Endothelial cell of umbilical vein (primary cell): ENCODE results near the gene FMNL1. TPM values are rescaled to one million over a fixed set of nuclear protein-coding genes. Genes with fewer than 3 reads are reported as not detected.

Source experiments
- BruUV-seq: library from RNA; stranded (reverse); fragments of 400-500 nt; replicated peaks from 2 replicates; lab custom pipeline; 2021; lab: Mats Ljungman, UMichigan
- CTCF ChIA-PET: fragments of 300-600, 350-600 bp; sonication (Branson Sonifier 250); formaldehyde crosslinking; loops from one replicate; lab custom pipeline; 2021; ENCODE audit warnings: antibody characterized with exemption, inconsistent platforms; lab: Charles Lee
- POLR2A ChIA-PET: fragments of 300-600, 350-600 bp; sonication (Branson Sonifier 250); formaldehyde crosslinking; loops from one replicate; lab custom pipeline; 2021; ENCODE audit warnings: antibody characterized with exemption, inconsistent platforms; lab: Charles Lee
- DNase-seq: peaks from one replicate; pipeline ENCODE4 v3.0.0-alpha.2; 2011; ENCODE audit warnings: low read depth, low spot score
- FAIRE-seq: peaks from 2 replicates; lab custom pipeline; 2011; peaks lifted over from hg19 to GRCh38; lab: Jason Lieb, UNC
- H2AFZ ChIP-seq: 2 replicates; pipeline ENCODE4 v1.6.0; 2012; ENCODE audit warnings: low read depth, low read length, control low read depth, inconsistent platforms
- H3K27ac ChIP-seq: 2 replicates; pipeline ENCODE4 v1.5.1; 2011; ENCODE audit warnings: low read depth, mild to moderate bottlenecking, control low read depth, low read length, moderate library complexity; ENCODE audit not compliant: insufficient read depth
- H3K27me3 ChIP-seq, 2 experiments: 2 replicates each; pipeline versions ENCODE4 v1.6.0 to v1.6.1; 2011; ENCODE audit warnings: low read length in 2 of 2, mixed read lengths in 1 of 2; ENCODE audit not compliant: control insufficient read depth in 2 of 2, insufficient read depth in 2 of 2
- H3K36me3 ChIP-seq, 2 experiments: 2 replicates in 1 of 2; 3 replicates in 1 of 2; pipeline ENCODE4 v1.5.1; 2011; ENCODE audit warnings: low read length in 2 of 2, mild to moderate bottlenecking in 1 of 2, moderate library complexity in 1 of 2; ENCODE audit not compliant: control insufficient read depth in 2 of 2, insufficient read depth in 2 of 2; ENCODE audit errors: extremely low read depth in 1 of 2
- H3K4me1 ChIP-seq: 3 replicates; pipeline ENCODE4 v1.5.1; 2011; ENCODE audit warnings: mild to moderate bottlenecking, low read length; ENCODE audit not compliant: control insufficient read depth, insufficient read depth; ENCODE audit errors: extremely low read depth
- H3K4me2 ChIP-seq: 2 replicates; pipeline ENCODE4 v1.6.1; 2011; ENCODE audit warnings: low read length, control low read depth, mixed read lengths; ENCODE audit not compliant: insufficient read depth
- H3K4me3 ChIP-seq, 3 experiments: fragments of 200-600 bp in 1 of 3; sonication (generic), shearing (Covaris generic) in 1 of 3; replicated peaks in 1 of 3; 2 replicates each; pipeline ENCODE4 v1.5.1; 2011 to 2016; ENCODE audit warnings: control low read depth in 3 of 3, low read length in 3 of 3, mild to moderate bottlenecking in 2 of 3, inconsistent platforms in 1 of 3, low read depth in 1 of 3, moderate library complexity in 1 of 3; ENCODE audit not compliant: insufficient read depth in 1 of 3
- H3K79me2 ChIP-seq: 2 replicates; pipeline ENCODE4 v1.6.0; 2012; ENCODE audit warnings: low read length, inconsistent platforms; ENCODE audit not compliant: control insufficient read depth, insufficient read depth
- H3K9ac ChIP-seq: replicated peaks from 2 replicates; pipeline ENCODE3; 2011; ENCODE audit warnings: low read length, control low read depth; ENCODE audit not compliant: insufficient read depth; ENCODE audit errors: extremely low read depth
- H3K9me1 ChIP-seq: replicated peaks from 3 replicates; pipeline ENCODE4 v1.6.0; 2011; ENCODE audit warnings: mild to moderate bottlenecking, low read length; ENCODE audit not compliant: control insufficient read depth, insufficient read depth; ENCODE audit errors: extremely low read depth
- H3K9me3 ChIP-seq: replicated peaks from 2 replicates; pipeline ENCODE4 v1.5.1; 2012; ENCODE audit warnings: low read length, inconsistent platforms; ENCODE audit not compliant: control insufficient read depth, insufficient read depth
- H4K20me1 ChIP-seq: replicated peaks from 2 replicates; pipeline ENCODE3; 2011; ENCODE audit warnings: mild to moderate bottlenecking, low read length; ENCODE audit not compliant: control insufficient read depth, insufficient read depth; ENCODE audit errors: extremely low read depth
- CTCF ChIP-seq, 2 donors: IDR thresholded peaks; 1 replicate in 1 of 2; 2 replicates in 1 of 2; pipeline ENCODE4 v1.5.1; 2011; ENCODE audit warnings: low read length in 2 of 2, mild to moderate bottlenecking in 2 of 2, moderate library complexity in 2 of 2, control low read depth in 1 of 2, inconsistent platforms in 1 of 2, low read depth in 1 of 2; ENCODE audit not compliant: insufficient read depth in 1 of 2; ENCODE audit errors: extremely low read depth in 1 of 2
- EZH2 ChIP-seq: IDR thresholded peaks from 2 replicates; pipeline ENCODE4 v1.6.1; 2012; ENCODE audit warnings: borderline replicate concordance, low read depth, mild to moderate bottlenecking, moderate library complexity, low read length, inconsistent platforms; ENCODE audit not compliant: severe bottlenecking
- FOS ChIP-seq: IDR thresholded peaks from 2 replicates; pipeline ENCODE4 v1.6.1; 2011; ENCODE audit warnings: mild to moderate bottlenecking, low read length, moderate library complexity, borderline replicate concordance; ENCODE audit not compliant: insufficient read depth
- JUN ChIP-seq: IDR thresholded peaks from 2 replicates; pipeline ENCODE4 v1.6.1; 2011; ENCODE audit warnings: borderline replicate concordance, low read depth; ENCODE audit not compliant: insufficient read length, insufficient read depth
- MAX ChIP-seq: IDR thresholded peaks from 2 replicates; pipeline ENCODE4 v1.6.1; 2011; ENCODE audit not compliant: insufficient read depth, insufficient read length
- MYC ChIP-seq: IDR thresholded peaks from one replicate; pipeline ENCODE4 v1.6.1; 2011; ENCODE audit warnings: mild to moderate bottlenecking, low read depth, low read length
- POLR2A ChIP-seq: IDR thresholded peaks from 2 replicates; pipeline ENCODE4 v1.6.1; 2012; ENCODE audit warnings: low read depth, mild to moderate bottlenecking, control low read depth, low read length
- POLR2AphosphoS5 ChIP-seq: IDR thresholded peaks from 2 replicates; pipeline ENCODE4 v1.6.1; 2012; ENCODE audit warnings: low read depth, mild to moderate bottlenecking, control low read depth, low read length, moderate library complexity; ENCODE audit not compliant: insufficient read depth
- dilution Hi-C: fragments of 300-500 bp; cut with MboI; formaldehyde crosslinking; loops from one replicate; pipeline ENCODE4 v1.15.0; 2019; ENCODE audit warnings: low sequenced_read_pairs; ENCODE audit not compliant: extremely low pct_ligation_motif_present
- intact Hi-C: fragments of 100-400 bp; cut with micrococcal nuclease; formaldehyde crosslinking; loops from one replicate; pipeline ENCODE4 v1.10.0; 2022
- polyA plus RNA-seq, 4 experiments: library from polyadenylated mRNA; depleted of rRNA in 3 of 4; stranded (reverse) in 3 of 4; unstranded in 1 of 4; fragments of >200 nt; gene quantifications; 2 replicates each; pipeline versions ENCODE4 v1.2.1 to v1.2.3, GENCODE V29; 2011 to 2012; ENCODE audit warnings: missing spikeins in 1 of 4
- total RNA-seq: library from RNA; stranded (reverse); gene quantifications from 2 replicates; pipeline ENCODE4 v1.2.3, GENCODE V29; 2021

The FMNL1 gene
- total and polyA plus RNA-seq, 2 donors (not counting 3 experiments of a cell fraction or from before 2014, with no cell fraction given) = 0.95 to 1.6 TPM

- ChIA-PET POLR2A (no interaction called here), CTCF (interaction anchor here (1.2 to 3.6 kb wide), 2 partner anchors 12 to 130 kb away, joined by 4 to 15 read pairs; partner anchors contain the start of gene ACBD4)
- Histone ChIP-seq H2AFZ (no peak overlapping the region), H3K79me2 (no peaks in the 10 kb centered on the region), H3K9me3 (no peaks in the 10 kb centered on the region), H4K20me1 (no peaks in the 10 kb centered on the region), H3K9me1 (no peaks in the 10 kb centered on the region), H3K27me3 (no peaks in the 10 kb centered on the region), H3K4me1 (no peaks in the 10 kb centered on the region), H3K4me2 (no peak overlapping the region), H3K4me3 (no peak overlapping the region), H3K27ac (no peak overlapping the region), H3K9ac (no peak overlapping the region), H3K36me3 (peaks cover 6 to 49% of the 10 kb centered on the region in 2 experiments)
- FAIRE-seq (no peak), DNase-seq (no peak)
- dilution Hi-C loops (no loop called here), intact Hi-C loops (no loop called here)
- no peak for TF ChIP-seq CTCF (IDR thresholded peaks at IDR 0.05; ENCODE audit: extremely low read depth in 1 of 2, insufficient read depth in 1 of 2, low read depth in 1 of 2, low read length in 2 of 2)
- BruUV-seq = no TSS peak
Observed at GRCh38 chr17:45264988-45265387, 43.3 kb downstream of the FMNL1 start.

- no peak overlapping the region for H3K9ac ChIP-seq
- no peaks in the 10 kb centered on the region for H4K20me1 ChIP-seq
- no peaks in the 10 kb centered on the region for H3K4me1 ChIP-seq
- intact Hi-C loops = no loop called here
- H2AFZ ChIP-seq = no peak overlapping the region
- H3K4me2 ChIP-seq = no peak overlapping the region
- ChIA-PET POLR2A (no interaction called here), CTCF (interaction anchor here (0.8 to 3.6 kb wide), 6 partner anchors 9 to 131 kb away, joined by 4 to 15 read pairs (median 4); partner anchors contain the start of gene ACBD4)
- peaks cover 9 to 56% of the 10 kb centered on the region in 2 experiments for H3K36me3 ChIP-seq
- no peaks in the 10 kb centered on the region for H3K79me2 ChIP-seq
- no peak overlapping the region for H3K27ac ChIP-seq
- TF ChIP-seq POLR2AphosphoS5 (no peak), MYC (no peak), POLR2A (no peak), JUN (peak; percentile 6), EZH2 (no peak), FOS (peak; percentile 42), CTCF (IDR thresholded peaks at IDR 0.05; ENCODE audit: extremely low read depth in 1 of 2, insufficient read depth in 1 of 2, low read depth in 1 of 2, low read length in 2 of 2) (no peak), MAX (no peak)
- H3K4me3 ChIP-seq = no peak overlapping the region
- no TSS peak for BruUV-seq
- dilution Hi-C loops = no loop called here
- no peaks in the 10 kb centered on the region for H3K27me3 ChIP-seq
- no peaks in the 10 kb centered on the region for H3K9me3 ChIP-seq
- FAIRE-seq (peak; percentile 62), DNase-seq (no peak)
- no peaks in the 10 kb centered on the region for H3K9me1 ChIP-seq
Observed at GRCh38 chr17:45265821-45266220, 44.1 kb downstream of the FMNL1 start.
